LHCN-M2 (cell line): ENCODE data around the gene GBE1. TPM values are rescaled to one million over a fixed set of nuclear protein-coding genes. Genes with fewer than 3 reads are reported as not detected.

Experiments used
- DNase-seq: peaks from one replicate; pipeline ENCODE4 v3.0.0-alpha.2; 2012; ENCODE audit warnings: low read depth
- total RNA-seq: library from RNA; depleted of rRNA; stranded (reverse); fragments of >200 nt; gene quantifications from 2 replicates; pipeline ENCODE4 v1.2.3, GENCODE V29; 2014

Gene GBE1
- total RNA-seq, 1 experiment from 2014 or later: 145 TPM

DNA sequence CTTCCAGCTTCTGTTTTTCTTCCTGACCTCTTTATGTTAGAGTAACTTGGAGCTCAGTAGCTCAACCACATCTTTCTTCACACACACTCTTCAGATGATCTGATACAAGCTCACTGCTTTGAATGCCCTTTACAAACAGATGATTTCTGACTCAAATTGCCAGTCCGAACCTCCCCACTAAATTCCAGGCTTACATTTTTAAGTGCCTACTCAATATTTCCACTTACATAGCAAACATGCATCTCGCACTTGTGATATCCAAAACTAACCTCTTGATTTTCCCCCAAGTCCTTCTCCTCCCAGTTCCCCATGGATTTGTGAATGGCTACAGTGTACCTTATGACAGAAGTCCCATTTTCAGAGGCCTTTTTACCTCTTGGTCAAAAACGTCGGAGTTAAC lies 139.1 kb downstream of the GBE1 start:
- no peak for DNase-seq

DNA sequence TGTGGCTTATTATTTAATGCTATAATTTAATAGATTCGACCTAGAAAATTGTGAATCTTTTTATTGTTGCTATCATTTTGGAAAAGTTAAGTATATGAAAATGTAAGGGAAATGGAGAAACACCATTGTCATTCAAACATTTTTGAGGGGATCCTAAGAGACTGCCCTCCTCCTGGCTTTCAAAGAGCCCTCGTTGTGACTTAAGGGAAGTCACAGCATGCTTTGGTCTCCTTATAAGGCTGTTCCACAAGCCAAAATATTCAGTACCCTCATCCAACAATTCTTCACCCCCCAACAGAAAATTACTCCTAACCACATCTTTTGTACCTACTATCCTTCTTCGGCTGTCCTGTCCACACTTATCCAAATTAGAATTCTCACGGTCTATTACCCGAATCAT lies 140.2 kb downstream of the GBE1 start:
- DNase-seq: no peak

DNA sequence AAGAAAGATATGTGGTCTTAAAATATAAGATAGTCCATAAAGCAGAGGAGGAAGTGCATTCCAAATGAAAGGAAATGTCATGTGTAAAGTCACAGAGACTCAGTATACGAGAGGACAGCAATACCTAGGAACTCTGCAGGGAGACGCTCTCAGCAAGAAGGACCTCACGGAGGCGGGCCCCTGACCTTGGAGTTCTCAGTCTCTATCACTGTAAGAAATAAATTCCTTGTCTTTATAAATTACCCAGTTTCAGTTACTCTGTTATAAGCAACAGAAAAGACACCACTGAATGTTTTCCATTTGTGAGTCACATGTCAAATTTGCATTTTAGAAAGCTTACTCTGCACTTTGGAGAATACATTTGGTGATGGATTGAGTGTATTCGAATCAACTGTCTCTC lies 140.6 kb downstream of the GBE1 start:
- no peak for DNase-seq

DNA sequence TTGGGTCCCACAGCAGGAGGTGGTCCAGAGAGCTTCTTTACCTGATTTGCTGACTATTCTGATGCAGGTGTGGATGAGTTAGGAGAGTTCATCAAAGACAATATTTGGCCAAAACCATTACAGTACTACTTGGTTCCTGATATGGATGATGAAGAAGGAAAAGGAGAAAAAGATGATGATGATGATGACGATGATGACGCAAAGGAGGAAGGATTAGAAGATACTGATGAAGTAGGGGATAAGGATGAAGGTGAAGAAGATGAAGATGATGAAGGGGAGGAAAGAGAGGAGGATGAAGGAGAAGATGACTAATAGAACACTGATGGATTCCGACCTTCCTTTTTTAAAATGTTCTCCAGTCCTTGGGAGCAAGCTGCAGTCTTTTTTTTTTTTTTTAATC lies 148.7 kb downstream of the GBE1 start:
- no peak for DNase-seq

DNA sequence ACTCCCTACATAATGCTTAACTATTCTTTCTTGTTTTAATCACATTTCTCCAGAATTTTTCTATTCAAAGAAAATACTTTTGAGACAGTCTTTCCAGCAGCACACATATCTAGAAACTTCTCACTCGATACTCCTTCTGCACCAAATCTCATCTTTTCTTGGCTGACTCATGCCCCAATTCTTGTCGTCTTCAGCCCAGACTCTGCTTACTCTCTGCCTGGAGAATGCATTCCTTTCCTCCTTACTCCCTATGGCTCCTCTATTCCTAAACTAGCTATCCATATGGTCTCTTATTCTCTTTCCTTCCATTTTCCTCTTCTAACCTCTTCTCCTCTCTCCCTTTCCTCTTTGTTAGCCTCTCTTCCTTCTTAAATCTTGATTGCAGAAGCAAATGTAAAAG lies 158.7 kb downstream of the GBE1 start:
- no peak for DNase-seq

DNA sequence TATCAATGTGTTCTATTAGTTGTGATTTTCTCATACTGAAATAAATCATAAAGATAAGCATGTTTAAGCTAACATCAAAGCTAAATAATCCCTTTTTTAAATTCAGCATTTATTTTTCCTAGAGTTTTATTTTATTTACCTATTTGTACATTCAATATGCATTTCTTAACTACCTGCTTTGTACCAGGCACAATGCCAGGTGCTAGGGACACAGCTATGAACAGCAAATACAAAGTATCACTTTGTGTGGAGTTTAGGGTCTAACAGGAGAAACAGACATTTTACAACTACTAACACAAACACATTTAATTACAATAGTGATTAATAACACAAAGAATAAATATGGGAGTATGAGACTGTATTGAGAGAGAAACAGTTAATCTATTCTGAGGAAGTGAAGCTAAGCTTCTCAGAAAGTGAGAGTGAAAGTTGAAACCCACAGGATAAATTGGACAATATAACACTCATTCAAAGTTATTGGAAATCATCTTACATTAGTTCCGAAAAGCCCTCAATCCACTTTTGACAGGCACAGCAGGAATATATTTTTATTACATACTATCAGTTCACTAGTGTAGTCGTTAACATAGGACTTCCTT lies 159.6 kb downstream of the GBE1 start:
- DNase-seq: no peak

DNA sequence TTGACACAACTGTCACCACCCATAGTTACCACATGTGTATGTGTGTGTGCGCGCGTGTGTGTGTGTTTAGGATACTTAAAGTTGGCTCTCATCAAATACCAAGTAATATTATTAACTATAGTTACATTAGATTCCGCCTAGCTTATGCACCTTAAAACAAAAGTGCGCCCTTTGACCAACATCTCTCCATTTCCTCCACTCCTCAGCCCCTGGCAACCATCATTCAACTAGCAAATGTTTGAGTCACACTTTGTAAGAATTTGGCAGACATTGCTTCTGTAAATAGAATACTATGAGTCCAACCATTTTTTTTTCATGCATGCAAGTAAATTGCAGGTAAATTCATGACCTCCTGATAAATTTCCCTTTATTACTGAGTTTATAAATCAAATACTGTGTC lies 169.3 kb downstream of the GBE1 start:
- no peak for DNase-seq

DNA sequence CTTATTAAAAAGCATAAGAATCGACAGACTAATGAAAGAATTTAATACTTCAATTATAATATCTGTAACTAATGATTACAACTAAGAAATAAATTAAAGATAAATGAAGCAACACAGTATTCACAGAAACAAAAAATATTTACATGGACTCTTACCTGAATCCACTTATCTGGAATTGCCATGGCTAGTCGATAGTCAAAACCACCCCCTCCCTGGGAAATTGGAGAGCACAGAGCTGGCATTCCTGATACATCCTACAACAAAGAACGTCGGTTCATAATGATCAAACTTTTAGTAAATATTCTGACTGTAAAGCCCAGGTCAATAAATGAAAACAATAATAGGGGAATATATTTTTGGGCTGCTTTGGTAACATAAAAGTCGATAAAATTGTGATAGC lies 175.5 kb downstream of the GBE1 start:
- no peak for DNase-seq

DNA sequence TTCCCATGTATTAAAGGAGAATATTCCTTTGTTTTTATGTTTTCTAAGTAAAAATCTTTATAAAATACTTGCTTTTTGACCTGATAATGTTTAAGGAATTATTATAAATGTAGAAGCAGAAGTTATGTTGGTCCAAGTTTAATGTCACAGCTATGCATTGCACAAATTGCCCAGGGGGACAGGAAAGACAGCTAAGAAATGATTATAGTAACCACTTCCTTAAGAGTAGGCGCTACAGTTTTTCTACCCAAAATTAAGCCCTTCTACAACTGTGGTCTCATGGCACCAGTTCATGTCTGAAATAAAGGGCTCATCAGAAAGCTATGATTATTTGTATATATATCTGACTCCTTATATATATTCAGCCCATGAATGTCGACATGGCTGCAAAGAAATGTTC lies 176.4 kb downstream of the GBE1 start:
- no peak for DNase-seq

DNA sequence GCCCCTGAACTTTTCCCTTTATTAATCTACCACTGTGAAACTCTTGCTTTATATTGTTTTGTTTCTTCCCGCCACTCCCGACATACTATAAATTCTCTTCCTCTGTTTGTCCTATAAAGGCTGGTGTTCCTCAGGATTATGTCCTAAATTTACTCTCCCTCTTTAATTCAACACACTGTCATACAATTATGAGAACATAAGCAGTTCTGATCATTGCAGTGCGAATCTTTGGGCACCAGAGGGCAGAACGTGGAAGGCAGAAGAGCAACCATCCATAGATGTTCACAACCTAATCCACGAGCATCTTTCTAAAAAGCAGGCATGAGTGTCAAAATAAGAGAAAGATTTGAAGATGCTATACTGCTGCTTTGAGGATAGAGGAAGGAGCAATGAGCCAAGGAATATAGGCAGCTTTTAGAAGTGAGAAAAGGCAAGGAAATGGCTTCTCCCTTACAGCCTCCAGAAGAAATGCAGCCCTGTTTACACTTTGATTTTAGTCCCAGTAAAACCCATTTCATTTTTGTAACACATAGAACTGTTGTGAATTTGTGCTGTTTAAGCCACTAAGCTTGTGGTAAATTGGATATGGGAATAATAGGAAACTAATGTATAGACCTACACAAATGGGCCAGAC lies 179.4 kb downstream of the GBE1 start:
- peak; percentile 49 for DNase-seq

DNA sequence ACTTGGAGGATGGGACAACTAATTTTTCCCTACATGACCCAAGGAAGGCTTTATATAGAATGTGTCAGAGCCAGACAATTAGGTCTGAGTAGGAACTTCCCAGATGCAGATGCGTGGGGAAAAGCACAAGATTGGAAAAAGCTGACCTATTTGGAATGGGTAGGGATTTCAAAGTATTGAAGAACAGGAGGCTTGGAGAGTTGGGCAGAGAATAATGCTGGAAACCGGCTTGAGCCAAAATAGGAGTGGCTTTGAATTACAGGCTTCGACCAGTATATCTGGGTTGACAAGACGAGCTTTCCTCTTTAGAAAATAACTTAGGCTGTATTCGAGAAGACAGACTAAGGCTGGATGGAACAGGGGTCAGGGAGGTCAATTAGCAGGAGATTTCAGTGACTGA lies 181.1 kb downstream of the GBE1 start:
- no peak for DNase-seq

DNA sequence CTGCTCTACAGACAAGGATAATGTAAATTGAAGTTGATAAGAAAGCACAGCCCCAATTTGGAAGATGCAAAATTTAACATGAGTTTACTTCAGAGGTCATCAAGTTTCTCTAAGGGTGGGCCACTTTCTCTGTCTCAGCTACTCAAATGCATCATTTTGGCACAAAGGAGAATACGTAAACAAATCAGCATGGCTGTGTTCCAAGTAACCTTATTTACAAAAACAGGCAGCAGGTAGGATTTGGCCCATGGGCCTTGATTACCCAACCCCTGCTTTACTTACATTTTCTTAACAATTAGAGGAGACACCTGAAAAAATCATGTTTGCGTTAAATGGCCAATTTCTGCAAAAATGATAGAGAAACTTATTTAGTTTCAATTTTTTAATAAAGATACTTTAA lies 181.7 kb downstream of the GBE1 start:
- DNase-seq: no peak

DNA sequence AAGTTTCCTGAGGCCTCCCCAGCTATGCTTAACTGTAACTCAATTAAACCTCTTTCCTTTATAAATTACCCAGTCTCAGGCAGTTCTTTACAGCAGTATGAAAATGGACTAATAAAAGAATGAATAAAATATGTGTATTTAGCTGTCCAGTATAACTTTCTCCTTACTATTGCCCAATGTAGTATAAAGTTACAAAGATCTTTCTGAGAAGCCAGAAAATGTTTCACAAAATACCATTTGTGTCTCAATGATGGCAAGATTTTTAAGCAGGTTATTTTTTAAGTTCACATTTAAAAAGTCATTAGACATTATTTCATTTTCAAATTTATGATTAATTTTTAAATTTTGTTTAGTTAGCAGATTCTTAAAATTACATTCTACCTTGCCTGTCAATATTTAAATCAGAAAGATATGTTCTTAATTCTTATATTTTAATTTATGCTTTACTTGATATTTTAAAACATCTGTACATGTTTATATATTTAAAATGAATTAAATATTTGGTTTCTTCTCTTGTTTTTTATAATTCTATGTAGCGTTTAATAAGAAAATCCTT lies 189.2 kb downstream of the GBE1 start:
- no peak for DNase-seq

DNA sequence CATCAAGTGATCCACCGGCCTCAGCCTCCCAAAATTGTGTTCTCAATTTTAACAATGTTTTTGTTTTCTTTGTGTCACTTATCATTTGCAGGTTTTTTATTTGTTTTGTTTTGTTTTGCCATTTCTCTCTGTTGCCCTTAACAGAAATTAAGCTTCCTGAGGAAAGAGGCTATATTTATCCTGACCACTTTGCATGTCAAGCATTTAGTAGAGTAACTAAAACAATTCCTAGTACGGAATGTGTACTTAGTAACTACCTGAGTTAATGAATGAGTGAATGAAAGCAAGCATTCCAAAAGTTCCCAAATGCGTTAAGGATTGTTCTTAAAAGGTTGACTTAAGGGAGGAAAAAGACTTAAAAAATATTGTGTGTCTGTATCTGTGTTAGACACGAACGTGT lies 193.1 kb downstream of the GBE1 start:
- DNase-seq: no peak

DNA sequence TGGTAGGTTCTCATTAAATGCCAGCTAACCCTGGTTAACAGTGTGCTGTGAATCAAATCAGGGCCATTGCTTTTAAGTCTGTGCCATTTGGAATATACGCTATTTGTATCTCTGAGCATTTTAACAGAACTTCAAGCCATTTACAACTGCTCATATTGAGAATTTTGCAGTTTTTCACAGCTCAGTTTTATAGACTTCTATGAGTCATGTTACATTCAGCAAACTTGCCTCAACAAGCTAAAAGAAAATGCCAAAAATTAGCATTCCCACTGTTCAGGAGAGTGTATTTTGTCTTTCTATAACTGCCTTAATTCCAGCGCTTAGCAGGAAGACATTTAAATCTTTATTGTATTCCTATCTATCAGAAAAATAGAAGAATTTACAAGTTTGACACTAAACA lies 196.4 kb downstream of the GBE1 start:
- no peak for DNase-seq

DNA sequence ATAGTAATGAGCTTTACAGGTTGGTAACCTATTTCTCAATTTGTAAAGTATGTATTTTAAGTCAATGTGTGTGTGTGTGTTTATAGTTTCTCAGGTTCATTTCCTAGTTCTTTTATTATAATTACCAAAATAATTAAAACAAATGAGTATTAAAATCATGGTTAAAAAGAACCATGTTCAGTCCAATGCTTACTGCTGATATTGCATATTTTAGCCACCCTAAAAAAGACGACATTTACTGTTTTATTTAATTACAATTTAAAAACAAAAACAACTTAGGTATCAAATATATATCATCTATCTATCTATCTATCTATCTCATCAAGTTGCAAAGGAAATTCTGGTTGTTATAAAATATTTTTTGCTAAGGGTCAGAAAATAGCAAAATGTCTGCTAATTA lies 203.3 kb downstream of the GBE1 start:
- DNase-seq: no peak

DNA sequence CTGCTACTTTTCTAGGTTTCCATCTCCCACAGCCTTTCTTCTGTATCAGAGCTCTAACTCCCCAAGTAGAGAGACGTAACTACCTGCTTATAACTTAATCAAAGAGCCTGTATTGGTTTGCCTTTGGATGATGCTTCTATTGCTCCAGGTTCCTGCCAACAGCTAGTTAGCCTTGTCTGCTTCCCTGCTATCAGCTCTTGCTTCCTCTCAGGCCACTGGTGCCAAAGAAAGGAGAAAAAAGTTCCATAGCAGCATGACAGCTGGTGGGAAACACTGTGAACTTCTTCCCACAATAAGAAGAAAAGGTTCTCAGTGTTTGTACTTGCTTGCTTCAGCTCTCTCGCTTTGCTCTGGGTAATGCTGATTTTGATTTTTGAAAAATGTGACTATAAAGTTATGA lies 206.6 kb downstream of the GBE1 start:
- DNase-seq: peak; percentile 27

DNA sequence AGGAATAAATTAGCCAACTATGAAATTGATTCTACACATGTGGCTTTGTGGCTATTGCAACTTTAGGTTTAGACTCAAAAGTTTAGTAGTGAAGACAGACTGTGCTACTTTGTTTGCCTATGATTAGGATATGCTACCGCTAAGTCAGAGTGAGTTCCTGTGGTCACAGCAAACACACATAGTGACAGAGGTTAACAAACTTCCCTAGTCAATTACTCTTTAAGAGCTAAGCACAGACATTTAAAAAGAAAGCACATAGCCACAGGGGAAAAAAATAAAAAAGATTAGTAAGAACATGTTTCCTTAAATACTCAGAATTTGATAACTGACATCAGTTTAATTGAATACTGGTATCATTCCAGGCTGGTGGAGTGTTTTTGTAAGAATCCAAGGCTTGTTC lies 207.1 kb downstream of the GBE1 start:
- DNase-seq: peak; percentile 54

DNA sequence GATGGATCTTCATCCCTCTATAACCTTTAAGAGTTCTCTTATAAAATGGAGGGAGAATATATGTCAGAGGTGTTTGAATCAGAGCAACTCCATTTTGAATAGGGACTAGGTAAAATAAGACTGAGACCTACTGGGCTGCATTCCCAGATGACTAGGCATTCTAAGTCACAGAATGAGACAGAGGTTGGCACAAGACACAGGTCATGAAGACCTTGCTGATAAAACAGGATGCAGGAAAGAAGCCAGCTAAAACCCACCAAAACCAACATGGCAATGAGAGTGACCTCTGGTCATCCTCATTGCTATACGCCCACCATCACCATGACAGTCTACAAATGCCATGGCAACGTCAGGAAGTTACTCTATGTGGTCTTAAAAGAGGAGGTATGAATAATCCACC lies 211.0 kb downstream of the GBE1 start:
- no peak for DNase-seq

DNA sequence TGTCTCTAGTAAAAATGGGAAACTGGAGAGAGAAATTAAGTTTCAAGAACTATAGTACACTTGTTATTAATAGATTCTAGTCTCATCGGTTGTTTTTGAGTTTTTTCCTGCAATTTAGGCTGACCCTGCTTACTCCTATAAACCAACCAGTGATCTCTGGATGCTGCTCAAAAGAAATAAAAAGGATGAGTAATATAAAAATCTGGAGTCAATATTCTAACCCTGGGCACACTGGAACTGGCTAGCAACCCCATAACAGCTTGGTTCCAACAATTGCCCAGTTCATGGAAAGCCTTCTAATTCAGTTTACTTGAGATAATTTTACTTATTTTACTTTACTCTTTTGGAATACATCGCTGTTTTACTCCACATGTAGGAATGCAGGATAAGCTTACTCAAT lies 211.6 kb downstream of the GBE1 start:
- no peak for DNase-seq

DNA sequence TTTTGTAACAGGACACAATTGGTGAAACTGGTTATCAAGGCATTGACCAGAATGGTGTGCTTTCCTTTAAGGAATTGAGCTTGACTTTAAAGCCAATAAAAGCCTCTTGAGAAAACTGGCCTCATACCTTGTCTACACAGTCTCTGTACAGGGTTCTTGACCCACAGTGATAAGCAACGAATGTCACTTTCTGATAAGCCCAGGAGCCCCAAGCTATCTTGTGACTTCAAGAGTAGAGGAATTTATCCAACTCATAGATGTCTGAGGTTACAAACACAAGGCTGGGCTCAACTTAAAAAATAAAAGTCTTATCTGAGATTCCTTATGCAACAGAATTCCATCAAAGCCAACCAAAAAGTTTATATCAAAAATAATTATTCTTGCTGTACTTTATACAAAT lies 212.1 kb downstream of the GBE1 start:
- DNase-seq: no peak

DNA sequence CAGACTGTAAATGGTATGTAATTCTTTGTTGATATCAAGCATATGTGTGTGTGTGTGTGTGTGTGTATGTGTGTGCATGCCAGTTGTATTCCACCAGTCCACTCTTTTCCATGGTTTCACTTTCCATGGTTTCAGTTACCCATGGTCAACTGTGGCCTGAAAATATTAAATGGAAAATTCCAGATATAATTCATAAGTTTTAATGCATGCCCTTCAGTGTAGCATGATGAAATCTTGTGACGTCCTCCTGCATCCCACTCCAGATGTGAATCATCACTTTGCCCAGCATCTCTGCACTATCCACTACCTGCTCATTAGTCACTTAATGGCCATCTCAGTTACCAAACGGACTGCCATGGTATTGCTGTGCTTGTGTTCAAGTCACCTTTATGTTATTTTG lies 215.9 kb downstream of the GBE1 start:
- peak; percentile 43 for DNase-seq

DNA sequence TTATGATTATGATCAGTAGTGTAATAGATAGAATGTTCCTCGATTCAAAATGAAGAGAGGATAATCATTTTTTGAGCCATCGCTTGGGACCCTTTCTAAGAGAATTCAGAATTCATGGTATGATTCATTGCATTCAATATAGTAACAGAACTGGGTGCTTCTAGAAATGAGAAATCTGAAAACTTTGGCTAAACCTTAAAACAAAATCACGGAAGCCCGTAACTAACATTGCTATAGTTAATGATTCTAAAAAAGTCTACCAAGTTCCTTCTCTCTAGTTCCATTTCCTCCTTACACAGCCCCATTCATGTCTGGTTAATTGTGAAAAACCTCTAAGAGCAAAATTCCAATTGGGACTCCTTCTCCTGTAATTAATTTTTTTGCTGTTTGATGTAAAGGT lies 217.1 kb downstream of the GBE1 start:
- no peak for DNase-seq

DNA sequence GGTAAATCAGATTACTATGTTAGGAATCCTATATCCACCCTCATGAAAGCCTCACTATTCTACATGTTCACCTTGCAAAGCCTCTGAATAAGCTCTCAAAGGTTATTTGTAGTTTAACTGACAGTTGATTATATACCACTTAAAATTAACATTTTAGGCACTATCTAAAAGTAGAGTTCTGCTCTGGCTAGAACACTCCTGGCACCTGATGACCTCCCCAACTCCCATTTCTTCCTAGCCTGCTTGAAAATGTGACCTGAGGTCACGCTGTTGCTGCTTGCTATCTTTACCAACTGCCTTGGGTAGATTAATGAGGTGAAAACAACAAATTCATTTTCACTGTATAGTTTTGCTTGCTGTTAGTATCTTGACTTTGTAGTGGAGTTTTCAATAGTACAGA lies 220.7 kb downstream of the GBE1 start:
- no peak for DNase-seq
